ENCODE results near the gene SH3BP4. TPM values are rescaled to one million over a fixed set of nuclear protein-coding genes. Genes with fewer than 3 reads are reported as not detected.

The SH3BP4 gene
- polyA plus RNA-seq, 4 donors, result 34.8 to 47.0 (median 44.1) TPM

- no peak for DNase-seq (ENCODE audit: low read depth in 4 of 4, low spot score in 2 of 4)
Measured at GRCh38 chr2:234964631-234965461, 13.0 kb downstream of the SH3BP4 start.

- DNase-seq (ENCODE audit: low read depth in 4 of 4, low spot score in 2 of 4), result no peak
Measured at GRCh38 chr2:234966340-234966739, 14.5 kb downstream of the SH3BP4 start.

- no peak for DNase-seq (ENCODE audit: low read depth in 4 of 4, low spot score in 2 of 4)
Measured at GRCh38 chr2:234967201-234967869, 15.5 kb downstream of the SH3BP4 start.

GRCh38 chr2:234967870-234968208, 16.0 kb downstream of the SH3BP4 start:
- no peak for DNase-seq (ENCODE audit: low read depth in 4 of 4, low spot score in 2 of 4)

- DNase-seq (ENCODE audit: low read depth in 4 of 4, low spot score in 2 of 4), result no peak
Measured at GRCh38 chr2:234968631-234969305, 17.0 kb downstream of the SH3BP4 start.

GRCh38 chr2:234969306-234970098, 17.7 kb downstream of the SH3BP4 start:
- no peak for DNase-seq (ENCODE audit: low read depth in 4 of 4, low spot score in 2 of 4)

GRCh38 chr2:234970099-234970440, 18.3 kb downstream of the SH3BP4 start:
- no peak for DNase-seq (ENCODE audit: low read depth in 4 of 4, low spot score in 2 of 4)

- DNase-seq (ENCODE audit: low read depth in 4 of 4, low spot score in 2 of 4), result no peak
Measured at GRCh38 chr2:234970477-234970882, 18.7 kb downstream of the SH3BP4 start.

- no peak for DNase-seq (ENCODE audit: low read depth in 4 of 4, low spot score in 2 of 4)
Measured at GRCh38 chr2:234971496-234971895, 19.7 kb downstream of the SH3BP4 start.

GRCh38 chr2:234973008-234973407, 21.2 kb downstream of the SH3BP4 start:
- no peak for DNase-seq (ENCODE audit: low read depth in 4 of 4, low spot score in 2 of 4)

- no peak for DNase-seq (ENCODE audit: low read depth in 4 of 4, low spot score in 2 of 4)
Measured at GRCh38 chr2:234974501-234975385, 22.9 kb downstream of the SH3BP4 start.

- DNase-seq (ENCODE audit: low read depth in 4 of 4, low spot score in 2 of 4), result no peak
Measured at GRCh38 chr2:234975611-234976010, 23.8 kb downstream of the SH3BP4 start.

GRCh38 chr2:234976479-234977227, 24.8 kb downstream of the SH3BP4 start:
- DNase-seq (ENCODE audit: low read depth in 4 of 4, low spot score in 2 of 4), result no peak

GRCh38 chr2:234977228-234977679, 25.4 kb downstream of the SH3BP4 start:
- no peak for DNase-seq (ENCODE audit: low read depth in 4 of 4, low spot score in 2 of 4)

GRCh38 chr2:234978466-234979203, 26.8 kb downstream of the SH3BP4 start:
- no peak for DNase-seq (ENCODE audit: low read depth in 4 of 4, low spot score in 2 of 4)

GRCh38 chr2:234979204-234980167, 27.7 kb downstream of the SH3BP4 start:
- DNase-seq (ENCODE audit: low read depth in 4 of 4, low spot score in 2 of 4), result no peak

GRCh38 chr2:234980451-234981187, 28.8 kb downstream of the SH3BP4 start:
- DNase-seq (ENCODE audit: low read depth in 4 of 4, low spot score in 2 of 4), result no peak

All from left renal cortex interstitium (tissue), 4 donors.